LNCaP clone FGC (cell line): Measurements from ENCODE around the gene ATP5ME.

ENCODE experiments used
- DNase-seq: peaks from one replicate; pipeline ENCODE4 v3.0.0-alpha.2; 2011; ENCODE audit warnings: low read depth
- H3K4me3 ChIP-seq: 2 replicates; pipeline ENCODE4 v1.5.1; 2011; ENCODE audit warnings: mild to moderate bottlenecking, low read depth, low read length, control low read depth
- CTCF ChIP-seq: IDR thresholded peaks from 2 replicates; pipeline ENCODE4 v1.5.1; 2012; ENCODE audit warnings: mild to moderate bottlenecking; ENCODE audit not compliant: control insufficient read depth, insufficient read depth; ENCODE audit errors: extremely low read depth

ATP5ME gene

GRCh38 chr4:704198-704891, 30.3 kb upstream of the ATP5ME start:
- no peak overlapping the region for H3K4me3 ChIP-seq
- no peak for DNase-seq
- TF ChIP-seq CTCF, result no peak

- DNase-seq, result no peak
- TF ChIP-seq CTCF, result no peak
- no peak overlapping the region for H3K4me3 ChIP-seq
These were observed 29.5 kb upstream of the ATP5ME start for GRCh38 chr4:703336-704197.

GRCh38 chr4:702618-703048, 28.6 kb upstream of the ATP5ME start:
- DNase-seq, result no peak
- TF ChIP-seq CTCF, result no peak
- H3K4me3 ChIP-seq, result no peak overlapping the region

GRCh38 chr4:700587-701264, 26.6 kb upstream of the ATP5ME start:
- no peak for DNase-seq
- H3K4me3 ChIP-seq, result no peak overlapping the region
- no peak for TF ChIP-seq CTCF

- TF ChIP-seq CTCF, result no peak
- no peak overlapping the region for H3K4me3 ChIP-seq
These were observed 25.9 kb upstream of the ATP5ME start for GRCh38 chr4:699816-700580.

GRCh38 chr4:694341-694940, 20.4 kb upstream of the ATP5ME start:
- peak; percentile 68 for DNase-seq
- H3K4me3 ChIP-seq, result 0 out of 2 replicates have a peak overlapping the region, but pooled peaks have one; percentile 12

More at GRCh38 chr4:699816-700580, 25.9 kb upstream of the ATP5ME start:
- no peak for DNase-seq
